Neutrophil (primary cell): ENCODE data around the gene SNAP47.

ENCODE experiments used
- H3K27ac ChIP-seq: fragments of 200-600 bp; sonication (generic); 2 replicates; pipeline ENCODE4 v1.5.1; 2016; ENCODE audit warnings: mild to moderate bottlenecking, moderate library complexity
- H3K27me3 ChIP-seq: fragments of 200-600 bp; sonication (generic); 2 replicates; pipeline ENCODE4 v1.6.0; 2016; ENCODE audit warnings: mild to moderate bottlenecking
- H3K36me3 ChIP-seq: fragments of 200-600 bp; sonication (generic); 2 replicates; pipeline ENCODE4 v1.5.1; 2017
- H3K4me1 ChIP-seq, 2 experiments: fragments of 200-600 bp in 1 of 2; sonication (generic) in 1 of 2; 1 replicate in 1 of 2; 2 replicates in 1 of 2; pipeline versions ENCODE4 v1.5.1 to v1.6.1; 2013 to 2016; ENCODE audit warnings: low read depth in 1 of 2, low read length in 1 of 2, mild to moderate bottlenecking in 1 of 2, moderate library complexity in 1 of 2; ENCODE audit not compliant: control insufficient read depth in 1 of 2, insufficient read depth in 1 of 2
- H3K4me3 ChIP-seq, 2 experiments: fragments of 200-600 bp in 1 of 2; sonication (generic) in 1 of 2; 1 replicate in 1 of 2; 2 replicates in 1 of 2; pipeline ENCODE4 v1.5.1; 2013 to 2016; ENCODE audit warnings: low read depth in 1 of 2, low read length in 1 of 2, mild to moderate bottlenecking in 1 of 2, moderate library complexity in 1 of 2
- H3K9me3 ChIP-seq: fragments of 200-600 bp; sonication (generic); 2 replicates; pipeline ENCODE4 v1.5.1; 2016
- TF ChIP-seq, protein P1 (sequence below): fragments of 200-600 bp; sonication (generic); IDR thresholded peaks from 2 replicates; pipeline ENCODE4 v1.5.1; 2016; ENCODE audit warnings: antibody characterized with exemption

SNAP47 gene

DNA sequence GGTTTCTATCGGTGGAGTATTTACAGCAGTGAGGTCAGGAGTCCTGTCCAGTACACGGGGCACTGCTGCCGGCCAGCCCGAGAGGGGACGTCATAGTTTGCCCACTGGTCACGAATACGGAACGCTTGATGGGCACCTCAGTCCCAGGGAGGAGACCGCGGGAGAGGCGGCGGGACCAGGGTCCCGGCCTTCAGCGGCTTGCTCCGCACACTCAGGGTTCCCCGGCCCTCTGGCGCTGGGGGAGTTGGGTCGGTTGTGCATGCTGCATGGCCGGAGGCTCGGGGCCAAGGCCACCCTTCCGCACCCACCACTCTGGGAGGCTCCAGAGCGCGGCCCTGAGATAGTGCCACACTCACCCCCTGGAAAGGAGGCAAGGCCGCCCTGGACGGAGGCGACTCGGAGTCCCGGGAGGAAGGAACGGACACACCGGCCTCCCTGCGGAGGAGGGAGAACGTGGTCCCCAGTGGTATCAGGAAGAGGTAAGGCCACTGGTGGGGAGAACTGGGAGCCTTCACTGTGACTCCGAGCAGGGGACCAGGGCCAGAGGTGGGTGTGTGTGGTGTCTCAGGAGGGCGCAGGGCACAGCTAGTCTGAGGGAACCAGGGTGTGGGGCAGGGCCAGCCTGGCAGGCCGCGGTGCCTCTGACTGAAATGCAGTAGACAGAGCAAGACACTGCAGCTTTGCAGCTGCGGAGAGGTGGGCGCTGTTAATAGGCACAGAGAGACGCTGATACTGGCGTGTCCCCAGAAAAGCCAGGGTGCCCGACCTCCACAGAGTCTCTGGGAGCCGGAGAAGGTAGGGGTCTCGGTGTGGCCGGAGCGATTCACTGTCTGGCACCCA lies 51.7 kb downstream of the SNAP47 start:
- peaks cover 76% of the 10 kb centered on the region for H3K27me3 ChIP-seq
- no peaks in the 10 kb centered on the region for H3K9me3 ChIP-seq
- no peak overlapping the region for H3K27ac ChIP-seq
- TF ChIP-seq, protein P1, sequence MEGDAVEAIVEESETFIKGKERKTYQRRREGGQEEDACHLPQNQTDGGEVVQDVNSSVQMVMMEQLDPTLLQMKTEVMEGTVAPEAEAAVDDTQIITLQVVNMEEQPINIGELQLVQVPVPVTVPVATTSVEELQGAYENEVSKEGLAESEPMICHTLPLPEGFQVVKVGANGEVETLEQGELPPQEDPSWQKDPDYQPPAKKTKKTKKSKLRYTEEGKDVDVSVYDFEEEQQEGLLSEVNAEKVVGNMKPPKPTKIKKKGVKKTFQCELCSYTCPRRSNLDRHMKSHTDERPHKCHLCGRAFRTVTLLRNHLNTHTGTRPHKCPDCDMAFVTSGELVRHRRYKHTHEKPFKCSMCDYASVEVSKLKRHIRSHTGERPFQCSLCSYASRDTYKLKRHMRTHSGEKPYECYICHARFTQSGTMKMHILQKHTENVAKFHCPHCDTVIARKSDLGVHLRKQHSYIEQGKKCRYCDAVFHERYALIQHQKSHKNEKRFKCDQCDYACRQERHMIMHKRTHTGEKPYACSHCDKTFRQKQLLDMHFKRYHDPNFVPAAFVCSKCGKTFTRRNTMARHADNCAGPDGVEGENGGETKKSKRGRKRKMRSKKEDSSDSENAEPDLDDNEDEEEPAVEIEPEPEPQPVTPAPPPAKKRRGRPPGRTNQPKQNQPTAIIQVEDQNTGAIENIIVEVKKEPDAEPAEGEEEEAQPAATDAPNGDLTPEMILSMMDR: no peak
- H3K36me3 ChIP-seq: no peaks in the 10 kb centered on the region
- peak overlapping the region; percentile 63 to 75 for H3K4me3 ChIP-seq
- H3K4me1 ChIP-seq: peaks cover 11 to 20% of the 10 kb centered on the region in 2 experiments

DNA sequence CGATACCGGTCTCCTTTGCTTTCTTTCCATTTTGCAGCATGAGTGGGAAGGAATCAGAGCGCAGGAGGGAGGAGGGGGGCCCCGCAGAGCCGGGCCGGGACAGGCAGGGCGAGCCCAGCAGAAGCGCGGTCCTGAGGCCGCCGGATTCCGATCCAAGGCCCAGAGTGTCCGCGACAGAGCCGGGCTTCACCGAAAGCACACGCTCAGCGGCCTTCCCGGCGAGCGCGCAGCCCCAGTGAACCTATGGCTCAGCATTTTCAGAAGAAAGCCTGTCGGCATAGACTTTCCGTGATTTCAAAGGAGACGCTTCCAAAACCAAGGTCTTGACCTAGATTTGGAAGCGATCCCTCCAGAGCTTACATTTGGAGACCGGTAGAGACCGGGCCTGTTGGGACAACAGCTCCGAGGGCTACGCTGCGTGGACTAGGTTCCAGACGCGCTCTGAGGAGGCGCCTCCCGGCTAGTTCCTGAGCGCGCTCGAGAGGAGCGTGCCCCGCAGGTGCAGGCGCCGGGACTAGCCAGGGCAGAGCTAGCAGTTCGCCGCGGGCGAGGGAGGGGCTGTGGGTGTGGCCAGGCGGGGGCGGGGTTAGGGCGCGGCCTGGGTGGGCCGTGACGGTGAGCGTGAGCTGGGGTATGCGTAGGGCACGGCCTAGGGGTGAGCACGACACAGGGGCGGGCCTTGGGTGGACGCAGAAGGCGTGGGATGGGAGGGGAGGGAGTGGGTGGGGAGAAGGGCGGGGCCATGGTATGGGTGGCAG lies 52.5 kb downstream of the SNAP47 start:
- H3K27me3 ChIP-seq: peaks cover 76% of the 10 kb centered on the region
- TF ChIP-seq, protein P1: no peak
- H3K27ac ChIP-seq: no peak overlapping the region
- H3K9me3 ChIP-seq: no peaks in the 10 kb centered on the region
- peaks cover 11 to 20% of the 10 kb centered on the region in 2 experiments for H3K4me1 ChIP-seq
- no peaks in the 10 kb centered on the region for H3K36me3 ChIP-seq
- H3K4me3 ChIP-seq: peak overlapping the region; percentile 63 to 75

DNA sequence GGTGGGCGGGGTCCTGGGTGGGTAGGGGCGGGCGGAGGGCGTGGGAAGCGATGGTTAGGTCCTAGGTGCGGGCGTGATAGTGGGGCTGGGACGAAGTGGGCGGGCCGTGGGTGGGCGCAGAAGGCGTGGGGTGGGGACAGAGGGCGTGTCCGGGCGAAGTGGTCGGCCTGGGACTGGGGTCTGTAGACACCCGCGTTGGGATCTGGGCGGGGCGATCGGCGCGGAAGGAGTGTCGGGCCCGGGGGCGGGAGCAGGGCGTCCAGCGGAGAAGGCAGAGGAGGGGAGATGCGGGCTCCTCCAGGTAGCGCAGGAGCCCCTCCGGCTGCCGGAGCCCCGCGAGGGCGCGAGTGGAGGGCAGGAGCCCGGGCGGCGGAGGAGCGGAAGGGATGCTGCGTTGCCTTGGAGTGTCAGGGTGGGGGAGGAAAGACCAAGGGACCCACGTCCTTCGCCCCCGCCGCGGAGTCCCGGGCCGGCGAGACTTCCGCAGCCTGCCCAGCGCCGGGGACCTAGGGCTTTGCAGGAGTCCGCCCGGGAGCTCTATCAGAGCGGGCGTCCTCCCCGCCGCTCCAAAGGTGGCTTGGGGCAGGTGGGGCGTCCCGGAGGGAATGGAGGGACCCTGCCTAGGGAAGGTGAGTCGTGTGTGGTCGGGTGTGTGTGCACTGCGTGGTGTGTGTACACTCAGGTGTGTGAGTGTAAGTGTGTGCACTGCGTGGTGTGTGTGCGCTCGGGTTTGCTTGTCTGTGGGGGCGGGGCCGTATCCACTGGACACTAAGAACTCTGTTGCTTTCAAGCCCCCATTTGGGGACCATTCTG lies 53.2 kb downstream of the SNAP47 start:
- no peak overlapping the region for H3K27ac ChIP-seq
- peaks cover 76% of the 10 kb centered on the region for H3K27me3 ChIP-seq
- TF ChIP-seq, protein P1: no peak
- H3K9me3 ChIP-seq: no peaks in the 10 kb centered on the region
- H3K4me1 ChIP-seq: peaks cover 11 to 20% of the 10 kb centered on the region in 2 experiments
- H3K36me3 ChIP-seq: no peaks in the 10 kb centered on the region
- peak overlapping the region; percentile 59 to 75 for H3K4me3 ChIP-seq

DNA sequence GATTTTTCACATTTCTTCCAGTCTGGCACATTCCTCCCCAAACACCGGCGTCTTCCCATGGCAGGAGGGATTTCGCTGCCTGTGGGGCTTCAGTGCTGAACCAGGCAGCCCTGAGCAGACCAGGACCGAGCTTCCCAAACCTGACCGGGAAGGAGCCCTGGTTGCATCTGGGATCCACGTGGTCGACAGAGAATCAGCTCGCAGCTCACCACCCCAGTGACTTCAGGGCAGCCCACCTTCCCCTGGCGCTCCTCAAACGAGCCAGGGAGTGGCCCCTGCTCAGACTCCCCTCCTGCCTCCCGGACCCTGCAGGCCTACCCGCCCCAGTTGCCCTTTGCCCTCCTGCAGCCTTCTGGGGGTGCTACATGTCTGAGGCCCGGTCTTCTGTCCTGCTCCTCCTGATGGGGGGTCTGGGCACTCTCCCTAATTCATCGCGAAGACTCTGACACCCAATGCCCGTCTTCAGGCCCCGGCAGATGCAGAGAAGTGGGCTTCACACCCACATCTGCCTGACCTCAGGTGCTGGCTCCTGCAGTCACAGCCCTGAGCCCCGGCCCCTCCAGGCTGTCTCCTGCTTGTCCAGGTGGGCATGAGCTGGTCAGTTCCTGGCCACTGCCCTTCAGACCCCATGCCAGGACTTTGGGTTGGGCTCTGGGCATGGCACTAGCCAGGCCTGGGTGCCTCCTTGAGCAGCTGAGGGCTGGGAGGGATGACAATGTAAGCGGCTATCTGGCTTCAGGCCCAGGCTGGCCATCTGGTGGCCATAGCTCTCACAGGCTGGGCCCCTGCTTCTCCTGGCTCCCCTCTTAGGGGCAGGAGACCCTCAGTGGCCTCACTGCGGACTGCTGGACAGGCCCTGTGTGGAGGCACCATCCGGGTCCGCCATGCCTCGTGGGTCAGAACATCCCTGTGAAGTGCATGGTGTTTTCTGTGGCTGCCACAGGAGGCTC lies 54.1 kb downstream of the SNAP47 start:
- H3K9me3 ChIP-seq: no peaks in the 10 kb centered on the region
- TF ChIP-seq, protein P1: no peak
- peaks cover 73% of the 10 kb centered on the region for H3K27me3 ChIP-seq
- no peak overlapping the region for H3K27ac ChIP-seq
- peaks cover 11 to 20% of the 10 kb centered on the region in 2 experiments for H3K4me1 ChIP-seq
- H3K36me3 ChIP-seq: no peaks in the 10 kb centered on the region
- peak overlapping the region; percentile 59 to 75 for H3K4me3 ChIP-seq
